ENCODE results near the gene KREMEN1. TPM values are rescaled to one million over a fixed set of nuclear protein-coding genes. Genes with fewer than 3 reads are reported as not detected.

Gene KREMEN1
- total RNA-seq, 1 experiment from 2014 or later: 31.9 TPM

DNA sequence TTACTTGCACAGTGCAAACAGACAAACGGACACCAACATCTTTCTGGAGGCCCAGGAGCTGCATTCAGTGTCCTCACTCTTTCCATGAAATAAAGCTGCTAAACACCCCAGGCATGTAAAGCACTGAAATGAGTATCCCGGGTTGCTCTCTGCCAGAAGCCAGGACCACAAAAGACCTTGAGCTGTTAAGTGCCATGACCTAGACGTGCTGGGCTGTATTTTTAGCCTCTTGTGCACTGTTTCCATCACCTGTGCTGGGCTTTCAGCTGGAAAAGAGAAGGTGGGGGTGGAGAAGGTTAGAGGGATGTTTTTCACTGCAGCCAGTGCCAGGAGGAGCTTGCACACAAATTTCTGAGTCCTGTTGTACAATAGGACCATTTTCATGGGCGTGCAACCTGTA lies 3.4 kb upstream of the KREMEN1 start:
- Histone ChIP-seq H3K27me3 (ENCODE audit: insufficient read depth, low read length) (no peaks in the 10 kb centered on the region), H3K9me2 (ENCODE audit: insufficient read depth) (no peaks in the 10 kb centered on the region), H3K4me2 (ENCODE audit: low read length) (no peak overlapping the region), H3K79me2 (ENCODE audit: insufficient read depth, low read length) (no peaks in the 10 kb centered on the region), H3K9me3 (ENCODE audit: control insufficient read depth in 1 of 2, insufficient read depth in 1 of 2, low read depth in 1 of 2, low read length in 2 of 2) (no peaks in the 10 kb centered on the region), H3K27ac (ENCODE audit: low read depth, low read length) (no peak overlapping the region), H3K4me3 (replicated peaks in 1 of 2; ENCODE audit: low read depth in 1 of 2, low read length in 2 of 2) (no peak overlapping the region), H2AFZ (ENCODE audit: low read depth, low read length, poor library complexity, severe bottlenecking) (no peak overlapping the region), H3K4me1 (ENCODE audit: control insufficient read depth in 1 of 2, insufficient read depth in 2 of 2, low read length in 2 of 2) (peaks cover 11 to 32% of the 10 kb centered on the region in 2 experiments), H4K20me1 (ENCODE audit: insufficient read depth) (no peaks in the 10 kb centered on the region), H3K36me3 (ENCODE audit: control insufficient read depth in 1 of 2, insufficient read depth in 2 of 2, low read length in 2 of 2) (no peaks in the 10 kb centered on the region), H3K9ac (ENCODE audit: low read length) (no peak overlapping the region)
- no peak for ATAC-seq
- RAD21 ChIA-PET (ENCODE audit: low non-redundant PET in 1 of 2, low total read pairs in 2 of 2, uncharacterized antibody in 2 of 2, unreplicated experiment in 2 of 2): no interaction called here
- intact Hi-C loops (cut with micrococcal nuclease): no loop called here
- POLR2A ChIA-PET: no interaction called here
- no peak for TF ChIP-seq CBX3 (IDR thresholded peaks at IDR 0.05; ENCODE audit: low read depth)
- no peak for TF ChIP-seq ELF1 (IDR thresholded peaks at IDR 0.05; ENCODE audit: borderline replicate concordance, low read depth)
- no peak for TF ChIP-seq SP1 (IDR thresholded peaks at IDR 0.05; ENCODE audit: low read depth)
- TF ChIP-seq POLR2A (IDR thresholded peaks at IDR 0.05; ENCODE audit: borderline replicate concordance, extremely low read depth, insufficient read depth, insufficient read length): no peak
- no peak for TF ChIP-seq ZNF274 (IDR thresholded peaks at IDR 0.05; ENCODE audit: low read depth, low read length)
- TF ChIP-seq, protein P1, sequence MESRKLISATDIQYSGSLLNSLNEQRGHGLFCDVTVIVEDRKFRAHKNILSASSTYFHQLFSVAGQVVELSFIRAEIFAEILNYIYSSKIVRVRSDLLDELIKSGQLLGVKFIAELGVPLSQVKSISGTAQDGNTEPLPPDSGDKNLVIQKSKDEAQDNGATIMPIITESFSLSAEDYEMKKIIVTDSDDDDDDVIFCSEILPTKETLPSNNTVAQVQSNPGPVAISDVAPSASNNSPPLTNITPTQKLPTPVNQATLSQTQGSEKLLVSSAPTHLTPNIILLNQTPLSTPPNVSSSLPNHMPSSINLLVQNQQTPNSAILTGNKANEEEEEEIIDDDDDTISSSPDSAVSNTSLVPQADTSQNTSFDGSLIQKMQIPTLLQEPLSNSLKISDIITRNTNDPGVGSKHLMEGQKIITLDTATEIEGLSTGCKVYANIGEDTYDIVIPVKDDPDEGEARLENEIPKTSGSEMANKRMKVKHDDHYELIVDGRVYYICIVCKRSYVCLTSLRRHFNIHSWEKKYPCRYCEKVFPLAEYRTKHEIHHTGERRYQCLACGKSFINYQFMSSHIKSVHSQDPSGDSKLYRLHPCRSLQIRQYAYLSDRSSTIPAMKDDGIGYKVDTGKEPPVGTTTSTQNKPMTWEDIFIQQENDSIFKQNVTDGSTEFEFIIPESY (IDR thresholded peaks at IDR 0.05; ENCODE audit: extremely low read depth, insufficient replicate concordance, low read length): no peak
- no peak for TF ChIP-seq ZFX (IDR thresholded peaks at IDR 0.05)
- TF ChIP-seq RAD21 (IDR thresholded peaks at IDR 0.05; ENCODE audit: low read depth): no peak
- TF ChIP-seq SRF (IDR thresholded peaks at IDR 0.05; ENCODE audit: low read depth): no peak
- TF ChIP-seq, protein P2, sequence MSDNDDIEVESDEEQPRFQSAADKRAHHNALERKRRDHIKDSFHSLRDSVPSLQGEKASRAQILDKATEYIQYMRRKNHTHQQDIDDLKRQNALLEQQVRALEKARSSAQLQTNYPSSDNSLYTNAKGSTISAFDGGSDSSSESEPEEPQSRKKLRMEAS (IDR thresholded peaks at IDR 0.05): no peak
- TF ChIP-seq SIN3A (IDR thresholded peaks at IDR 0.05; ENCODE audit: low read depth): no peak
- no peak for TF ChIP-seq TCF7L2 (IDR thresholded peaks at IDR 0.05; ENCODE audit: borderline replicate concordance, extremely low read depth, insufficient read depth, insufficient read length)
- no peak for TF ChIP-seq EZH2 (IDR thresholded peaks at IDR 0.05)
- TF ChIP-seq, protein P3, sequence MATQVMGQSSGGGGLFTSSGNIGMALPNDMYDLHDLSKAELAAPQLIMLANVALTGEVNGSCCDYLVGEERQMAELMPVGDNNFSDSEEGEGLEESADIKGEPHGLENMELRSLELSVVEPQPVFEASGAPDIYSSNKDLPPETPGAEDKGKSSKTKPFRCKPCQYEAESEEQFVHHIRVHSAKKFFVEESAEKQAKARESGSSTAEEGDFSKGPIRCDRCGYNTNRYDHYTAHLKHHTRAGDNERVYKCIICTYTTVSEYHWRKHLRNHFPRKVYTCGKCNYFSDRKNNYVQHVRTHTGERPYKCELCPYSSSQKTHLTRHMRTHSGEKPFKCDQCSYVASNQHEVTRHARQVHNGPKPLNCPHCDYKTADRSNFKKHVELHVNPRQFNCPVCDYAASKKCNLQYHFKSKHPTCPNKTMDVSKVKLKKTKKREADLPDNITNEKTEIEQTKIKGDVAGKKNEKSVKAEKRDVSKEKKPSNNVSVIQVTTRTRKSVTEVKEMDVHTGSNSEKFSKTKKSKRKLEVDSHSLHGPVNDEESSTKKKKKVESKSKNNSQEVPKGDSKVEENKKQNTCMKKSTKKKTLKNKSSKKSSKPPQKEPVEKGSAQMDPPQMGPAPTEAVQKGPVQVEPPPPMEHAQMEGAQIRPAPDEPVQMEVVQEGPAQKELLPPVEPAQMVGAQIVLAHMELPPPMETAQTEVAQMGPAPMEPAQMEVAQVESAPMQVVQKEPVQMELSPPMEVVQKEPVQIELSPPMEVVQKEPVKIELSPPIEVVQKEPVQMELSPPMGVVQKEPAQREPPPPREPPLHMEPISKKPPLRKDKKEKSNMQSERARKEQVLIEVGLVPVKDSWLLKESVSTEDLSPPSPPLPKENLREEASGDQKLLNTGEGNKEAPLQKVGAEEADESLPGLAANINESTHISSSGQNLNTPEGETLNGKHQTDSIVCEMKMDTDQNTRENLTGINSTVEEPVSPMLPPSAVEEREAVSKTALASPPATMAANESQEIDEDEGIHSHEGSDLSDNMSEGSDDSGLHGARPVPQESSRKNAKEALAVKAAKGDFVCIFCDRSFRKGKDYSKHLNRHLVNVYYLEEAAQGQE (IDR thresholded peaks at IDR 0.05; ENCODE audit: low read depth): no peak
- no peak for TF ChIP-seq JUND (IDR thresholded peaks at IDR 0.05)
- TF ChIP-seq POLR2AphosphoS5 (IDR thresholded peaks at IDR 0.05; ENCODE audit: low read depth, low read length): no peak
- TF ChIP-seq CEBPB (IDR thresholded peaks at IDR 0.05; ENCODE audit: low read depth): no peak
- no peak for TF ChIP-seq FOSL1 (IDR thresholded peaks at IDR 0.05; ENCODE audit: low read depth)
- CTCF ChIA-PET: interaction anchor here (1.0 kb wide), 1 partner anchor 85 kb away, joined by 3 read pairs; no protein-coding TSS in a partner anchor
- DNase-seq (ENCODE audit: low read depth, low spot score): no peak
- BruUV-seq (replicated peaks): no TSS peak
